ENCODE results near the gene GNB2.
"Not testable (repeated sequence)": the region's sequence is repeated elsewhere in the genome, so short reads cannot be mapped to it uniquely, and the experiment has no call there.

The GNB2 gene

GRCh38 chr7:100667331-100668068 is 6.0 kb upstream of the GNB2 start:
- H3K4me3 ChIP-seq (ENCODE audit: low read depth, low read length): no peak overlapping the region
- no peak for DNase-seq (ENCODE audit: low read depth, low spot score)
- in situ Hi-C loops (cut with HindIII; ENCODE audit: low sequenced_read_pairs): no loop called here
- no peak for TF ChIP-seq CTCF (IDR thresholded peaks at IDR 0.05; ENCODE audit: low read depth, low read length)

- TF ChIP-seq CTCF (IDR thresholded peaks at IDR 0.05; ENCODE audit: low read depth, low read length): no peak
- H3K4me3 ChIP-seq (ENCODE audit: low read depth, low read length): no peak overlapping the region
- in situ Hi-C loops (cut with HindIII; ENCODE audit: low sequenced_read_pairs): no loop called here
- no peak for DNase-seq (ENCODE audit: low read depth, low spot score)
Observed at GRCh38 chr7:100668069-100668449, 5.5 kb upstream of the GNB2 start.

- in situ Hi-C loops (cut with HindIII; ENCODE audit: low sequenced_read_pairs); DNase-seq (ENCODE audit: low read depth, low spot score); H3K4me3 ChIP-seq (ENCODE audit: low read depth, low read length): not testable (repeated sequence)
Observed at GRCh38 chr7:100669106-100669505, 4.4 kb upstream of the GNB2 start.

- no peak for DNase-seq (ENCODE audit: low read depth, low spot score)
- in situ Hi-C loops (cut with HindIII; ENCODE audit: low sequenced_read_pairs): no loop called here
- H3K4me3 ChIP-seq (ENCODE audit: low read depth, low read length): no peak overlapping the region
- TF ChIP-seq CTCF (IDR thresholded peaks at IDR 0.05; ENCODE audit: low read depth, low read length): no peak
Observed at GRCh38 chr7:100670074-100670473, 3.5 kb upstream of the GNB2 start.

GRCh38 chr7:100671353-100672327 is 1.9 kb upstream of the GNB2 start:
- H3K4me3 ChIP-seq (ENCODE audit: low read depth, low read length): no peak overlapping the region
- in situ Hi-C loops (cut with HindIII; ENCODE audit: low sequenced_read_pairs): no loop called here
- no peak for DNase-seq (ENCODE audit: low read depth, low spot score)
- no peak for TF ChIP-seq CTCF (IDR thresholded peaks at IDR 0.05; ENCODE audit: low read depth, low read length)

- no peak for TF ChIP-seq CTCF (IDR thresholded peaks at IDR 0.05; ENCODE audit: low read depth, low read length)
- in situ Hi-C loops (cut with HindIII; ENCODE audit: low sequenced_read_pairs): no loop called here
- DNase-seq (ENCODE audit: low read depth, low spot score): no peak
- H3K4me3 ChIP-seq (ENCODE audit: low read depth, low read length): peak overlapping the region; percentile 97
Observed at GRCh38 chr7:100673942-100674410, 436 bp downstream of the GNB2 start.
